Astrocyte (in vitro differentiated cells and primary cell): ENCODE measurements around the gene ENKD1. TPM values are rescaled to one million over a fixed set of nuclear protein-coding genes. Genes with fewer than 3 reads are reported as not detected.
A peak's percentile ranks its signal among the peaks of the same experiment; 100 is the strongest.

ENCODE experiments used
- DNase-seq: peaks from one replicate; pipeline ENCODE4 v3.0.0-alpha.2; 2010; ENCODE audit warnings: low read depth
- FAIRE-seq: peaks from 2 replicates; lab custom pipeline; 2011; peaks lifted over from hg19 to GRCh38; lab: Jason Lieb, UNC
- H2AFZ ChIP-seq: 2 replicates; pipeline ENCODE4 v1.6.0; 2012; ENCODE audit warnings: low read depth, low read length, inconsistent platforms
- H3K27ac ChIP-seq: 2 replicates; pipeline ENCODE4 v1.5.1; 2011; ENCODE audit warnings: low read depth, low read length, inconsistent platforms
- H3K27me3 ChIP-seq: 2 replicates; pipeline ENCODE4 v1.6.0; 2011; ENCODE audit warnings: low read length, inconsistent platforms; ENCODE audit not compliant: insufficient read depth
- H3K36me3 ChIP-seq: 2 replicates; pipeline ENCODE4 v1.5.1; 2011; ENCODE audit warnings: low read length, inconsistent platforms; ENCODE audit not compliant: insufficient read depth
- H3K4me1 ChIP-seq: 2 replicates; pipeline ENCODE4 v1.5.1; 2011; ENCODE audit warnings: low read length, inconsistent platforms; ENCODE audit not compliant: insufficient read depth
- H3K4me2 ChIP-seq: 2 replicates; pipeline ENCODE4 v1.6.0; 2012; ENCODE audit warnings: low read length, inconsistent platforms
- H3K4me3 ChIP-seq: 2 replicates; pipeline ENCODE4 v1.5.1; 2011; ENCODE audit warnings: low read depth, mild to moderate bottlenecking, low read length, inconsistent platforms; ENCODE audit not compliant: insufficient read depth
- H3K79me2 ChIP-seq: 2 replicates; pipeline ENCODE4 v1.6.0; 2012; ENCODE audit warnings: mild to moderate bottlenecking, low read length, inconsistent platforms; ENCODE audit not compliant: insufficient read depth
- H3K9ac ChIP-seq: 2 replicates; pipeline ENCODE4 v1.6.0; 2012; ENCODE audit warnings: mild to moderate bottlenecking, low read length, inconsistent platforms
- H3K9me3 ChIP-seq: 2 replicates; pipeline ENCODE4 v1.5.1; 2012; ENCODE audit warnings: low read depth, mild to moderate bottlenecking, low read length, inconsistent platforms; ENCODE audit not compliant: insufficient read depth
- H4K20me1 ChIP-seq: 2 replicates; pipeline ENCODE4 v1.6.0; 2012; ENCODE audit warnings: low read length, inconsistent platforms; ENCODE audit not compliant: insufficient read depth
- H3K27ac Mint-ChIP-seq: one replicate; pipeline ENCODE4 v1.8.0; 2021; ENCODE audit warnings: mild to moderate bottlenecking, mixed read lengths; ENCODE audit not compliant: unreplicated experiment
- H3K27me3 Mint-ChIP-seq: one replicate; pipeline ENCODE4 v1.8.0; 2021; ENCODE audit warnings: low read depth, mixed read lengths; ENCODE audit not compliant: unreplicated experiment
- H3K36me3 Mint-ChIP-seq: one replicate; pipeline ENCODE4 v1.8.0; 2021; ENCODE audit warnings: low read depth, mixed read lengths; ENCODE audit not compliant: unreplicated experiment
- H3K4me1 Mint-ChIP-seq: one replicate; pipeline ENCODE4 v1.8.0; 2021; ENCODE audit warnings: low read depth, mixed read lengths; ENCODE audit not compliant: unreplicated experiment
- H3K4me3 Mint-ChIP-seq: one replicate; pipeline ENCODE4 v1.8.0; 2021; ENCODE audit warnings: mild to moderate bottlenecking, moderate library complexity, mixed read lengths; ENCODE audit not compliant: unreplicated experiment
- H3K9me3 Mint-ChIP-seq: one replicate; pipeline ENCODE4 v1.8.0; 2021; ENCODE audit warnings: mild to moderate bottlenecking, mixed read lengths; ENCODE audit not compliant: unreplicated experiment
- CTCF ChIP-seq: IDR thresholded peaks from 2 replicates; pipeline ENCODE4 v1.5.1; 2011; ENCODE audit warnings: low read depth, mild to moderate bottlenecking, inconsistent platforms, low read length, moderate library complexity; ENCODE audit not compliant: insufficient read depth
- EZH2 ChIP-seq: IDR thresholded peaks from 2 replicates; pipeline ENCODE4 v1.6.1; 2012; ENCODE audit warnings: mild to moderate bottlenecking, low read length, inconsistent platforms; ENCODE audit not compliant: insufficient read depth
- total RNA-seq: library from RNA; stranded (reverse); gene quantifications from 2 replicates; pipeline ENCODE4 v1.2.1, GENCODE V29; 2021

Gene ENKD1
- total RNA-seq, 1 donor from 2014 or later = 8.5 TPM

GRCh38 chr16:67672306-67672705, 5.8 kb upstream of the ENKD1 start:
- no peak overlapping the region for H3K4me3 ChIP-seq

GRCh38 chr16:67669499-67670101, 3.0 kb upstream of the ENKD1 start:
- no peak overlapping the region for H3K4me3 Mint-ChIP-seq
- H3K79me2 ChIP-seq = no peaks in the 10 kb centered on the region
- no peak overlapping the region for H2AFZ ChIP-seq
- no peaks in the 10 kb centered on the region for H3K9me3 Mint-ChIP-seq
- peaks cover 3% of the 10 kb centered on the region for H3K4me1 Mint-ChIP-seq
- DNase-seq = no peak
- H3K27me3 ChIP-seq = no peaks in the 10 kb centered on the region
- peaks cover 23% of the 10 kb centered on the region for H3K4me1 ChIP-seq
- peak overlapping the region; percentile 26 for H3K27ac Mint-ChIP-seq
- H3K4me2 ChIP-seq = no peak overlapping the region
- no peak for FAIRE-seq
- H3K27ac ChIP-seq = no peak overlapping the region
- TF ChIP-seq EZH2 (no peak), CTCF (no peak)
- no peak overlapping the region for H3K9ac ChIP-seq
- peaks cover 1% of the 10 kb centered on the region for H3K27me3 Mint-ChIP-seq
- H3K36me3 Mint-ChIP-seq = peaks cover 5% of the 10 kb centered on the region
- no peak overlapping the region for H3K4me3 ChIP-seq
- no peaks in the 10 kb centered on the region for H3K9me3 ChIP-seq
- H3K36me3 ChIP-seq = no peaks in the 10 kb centered on the region
- peaks cover 4% of the 10 kb centered on the region for H4K20me1 ChIP-seq

More at GRCh38 chr16:67672306-67672705, 5.8 kb upstream of the ENKD1 start:
- Histone ChIP-seq H3K27ac (no peak overlapping the region), H3K27me3 (no peaks in the 10 kb centered on the region), H3K36me3 (no peaks in the 10 kb centered on the region), H3K9me3 (no peaks in the 10 kb centered on the region), H4K20me1 (peaks cover 7% of the 10 kb centered on the region), H3K4me2 (no peak overlapping the region), H3K9ac (no peak overlapping the region), H3K4me1 (peaks cover 15% of the 10 kb centered on the region), H3K79me2 (no peaks in the 10 kb centered on the region), H2AFZ (no peak overlapping the region)
- H3K9me3 Mint-ChIP-seq = no peaks in the 10 kb centered on the region
- FAIRE-seq (no peak), DNase-seq (no peak)
- TF ChIP-seq EZH2 = no peak
- TF ChIP-seq CTCF = no peak
- H3K36me3 Mint-ChIP-seq = peaks cover 8% of the 10 kb centered on the region
- no peak overlapping the region for H3K27ac Mint-ChIP-seq
- H3K4me3 Mint-ChIP-seq = no peak overlapping the region
- H3K27me3 Mint-ChIP-seq = no peaks in the 10 kb centered on the region
- H3K4me1 Mint-ChIP-seq = no peaks in the 10 kb centered on the region

GRCh38 chr16:67668495-67669157, 2.1 kb upstream of the ENKD1 start:
- Mint-ChIP-seq H3K36me3 (peaks cover 7% of the 10 kb centered on the region), H3K27me3 (peaks cover 6% of the 10 kb centered on the region), H3K27ac (no peak overlapping the region), H3K4me3 (peak overlapping the region; percentile 23), H3K4me1 (peaks cover 3% of the 10 kb centered on the region), H3K9me3 (no peaks in the 10 kb centered on the region)
- peaks cover 4% of the 10 kb centered on the region for H4K20me1 ChIP-seq
- H3K9ac ChIP-seq = no peak overlapping the region
- H2AFZ ChIP-seq = no peak overlapping the region
- FAIRE-seq (no peak), DNase-seq (no peak)
- no peak overlapping the region for H3K4me3 ChIP-seq
- peaks cover 23% of the 10 kb centered on the region for H3K4me1 ChIP-seq
- peak; percentile 20 for TF ChIP-seq CTCF
- TF ChIP-seq EZH2 = no peak
- H3K9me3 ChIP-seq = no peaks in the 10 kb centered on the region
- no peaks in the 10 kb centered on the region for H3K79me2 ChIP-seq
- H3K36me3 ChIP-seq = no peaks in the 10 kb centered on the region
- no peak overlapping the region for H3K4me2 ChIP-seq
- H3K27ac ChIP-seq = no peak overlapping the region
- no peaks in the 10 kb centered on the region for H3K27me3 ChIP-seq
